GM19035 (cell line): Measurements from ENCODE around the gene DDC.
"Not testable (repeated sequence)": the region's sequence is repeated elsewhere in the genome, so short reads cannot be mapped to it uniquely, and the experiment has no call there.

Experiments
- ATAC-seq: cut with Tn5 transposase; IDR thresholded peaks from one replicate; pipeline ENCODE4 v1.9.1; 2021; ENCODE audit not compliant: unreplicated experiment

DDC gene

GRCh38 chr7:50556247-50556991 is 8.8 kb downstream of the DDC start:
- ATAC-seq = no peak

DNA sequence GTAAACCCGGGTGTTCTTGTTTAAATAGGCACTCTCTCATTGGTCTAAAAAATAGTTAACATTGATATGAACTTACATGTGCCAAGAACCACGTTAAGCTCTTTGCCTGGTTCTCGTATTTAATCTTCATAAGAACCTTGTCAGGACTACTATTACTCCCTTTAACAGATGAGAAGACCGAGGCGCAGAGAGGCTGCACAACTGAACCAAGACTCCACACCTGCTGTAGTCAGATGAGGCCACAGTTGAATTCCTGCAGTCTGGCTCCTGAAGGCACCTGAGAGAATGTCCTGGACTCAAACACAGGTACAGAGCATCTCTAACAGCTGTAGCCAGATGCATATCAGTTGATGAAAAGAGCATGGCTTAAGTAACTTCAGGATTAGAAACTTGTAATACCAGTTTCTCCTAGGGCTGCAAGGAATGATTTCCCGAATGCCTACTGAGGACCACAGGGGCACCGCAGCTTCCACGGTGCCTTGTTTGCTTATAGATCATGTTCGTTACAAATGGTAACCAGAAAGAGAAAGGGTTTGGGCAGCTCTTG is 9.5 kb downstream of the DDC start:
- no peak for ATAC-seq

- ATAC-seq = no peak
These were observed 10.5 kb downstream of the DDC start for GRCh38 chr7:50554431-50555322.

GRCh38 chr7:50553973-50554372 is 11.2 kb downstream of the DDC start:
- no peak for ATAC-seq

DNA sequence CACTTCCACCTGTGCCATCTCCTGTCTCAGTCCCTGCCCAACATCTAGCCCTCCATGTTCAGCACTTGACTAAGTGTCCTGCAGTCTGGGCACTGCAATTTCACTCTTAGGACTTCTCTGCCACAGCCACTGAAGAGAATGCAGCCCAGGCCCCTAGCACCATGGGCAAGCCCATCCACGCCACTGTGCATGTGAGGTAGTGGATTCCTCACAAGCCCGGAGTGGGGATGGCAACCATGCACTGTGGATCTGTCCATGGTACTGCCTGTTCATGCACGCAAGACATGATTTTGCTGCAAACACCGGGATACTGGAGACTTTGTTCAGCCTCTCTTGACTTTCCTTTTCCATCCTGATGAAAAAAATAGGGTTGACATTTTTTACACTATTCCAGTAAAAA is 12.3 kb downstream of the DDC start:
- ATAC-seq = no peak

GRCh38 chr7:50552139-50552538 is 13.1 kb downstream of the DDC start:
- ATAC-seq = no peak

DNA sequence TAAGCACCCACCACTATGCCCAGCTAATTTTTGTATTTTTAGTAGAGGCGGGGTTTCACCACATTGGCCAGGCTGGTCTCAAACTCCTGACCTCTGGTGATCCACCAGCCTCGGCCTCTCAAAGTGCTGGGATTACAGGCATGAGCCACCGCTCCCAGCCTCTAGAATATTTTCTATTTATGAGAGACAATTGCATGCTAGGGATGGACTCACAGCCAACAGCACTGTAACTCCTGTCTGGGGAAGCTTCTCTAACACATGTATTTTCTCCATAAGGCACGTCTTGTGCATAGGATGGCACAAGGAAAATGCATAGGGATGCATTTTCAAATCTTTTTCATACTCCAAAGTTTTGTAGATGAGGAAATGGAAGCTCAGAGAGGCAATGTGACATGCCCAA is 19.6 kb downstream of the DDC start:
- not testable (repeated sequence) for ATAC-seq

DNA sequence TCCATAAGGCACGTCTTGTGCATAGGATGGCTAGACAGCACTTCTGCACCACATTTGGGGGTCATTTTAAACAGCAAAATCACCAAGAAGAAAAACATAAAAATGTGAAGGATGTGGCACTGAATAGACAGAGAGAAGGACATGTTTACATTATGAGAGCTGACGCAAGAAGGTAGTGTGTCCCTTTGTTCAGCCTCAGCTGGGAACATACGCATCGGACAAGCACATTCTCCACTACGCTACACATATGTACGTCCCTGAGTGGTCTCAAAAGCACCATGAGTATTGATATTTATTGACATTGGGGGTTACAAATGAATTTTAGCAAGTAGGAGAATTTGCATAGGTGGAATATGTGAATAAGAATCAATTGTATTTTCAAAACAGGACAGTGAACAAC is 20.2 kb downstream of the DDC start:
- ATAC-seq = no peak

DNA sequence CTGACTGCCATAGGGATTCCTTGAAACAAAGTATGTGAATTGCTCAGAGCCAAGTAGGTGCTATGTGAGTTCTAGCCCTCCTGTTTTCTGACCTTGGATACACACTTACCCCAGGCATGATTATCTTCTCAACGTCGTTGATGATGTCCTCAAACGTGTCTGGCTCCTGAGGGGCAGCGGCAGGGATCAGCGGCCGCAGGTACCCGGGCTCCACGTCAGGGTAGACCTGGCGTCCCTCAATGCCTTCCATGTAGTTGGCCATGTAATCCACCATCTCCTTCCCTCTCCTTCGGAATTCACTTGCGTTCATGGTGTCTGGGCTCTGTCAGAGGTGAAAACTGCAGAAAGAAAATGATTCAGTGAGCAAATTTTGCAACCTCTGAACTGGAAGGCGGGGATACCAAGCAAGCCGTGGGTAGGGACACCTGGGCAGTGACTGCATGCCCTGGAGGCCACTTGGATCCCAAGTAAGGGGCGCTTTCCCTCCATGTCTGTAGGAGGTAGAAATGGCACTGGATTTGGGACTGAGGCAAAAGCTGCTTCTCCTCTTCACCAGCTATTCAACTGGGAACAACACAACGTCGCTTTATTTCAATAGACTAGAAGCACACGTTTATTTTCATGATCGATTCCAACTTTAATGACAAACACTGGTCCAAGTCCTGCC is 21.3 kb downstream of the DDC start:
- ATAC-seq = no peak

DNA sequence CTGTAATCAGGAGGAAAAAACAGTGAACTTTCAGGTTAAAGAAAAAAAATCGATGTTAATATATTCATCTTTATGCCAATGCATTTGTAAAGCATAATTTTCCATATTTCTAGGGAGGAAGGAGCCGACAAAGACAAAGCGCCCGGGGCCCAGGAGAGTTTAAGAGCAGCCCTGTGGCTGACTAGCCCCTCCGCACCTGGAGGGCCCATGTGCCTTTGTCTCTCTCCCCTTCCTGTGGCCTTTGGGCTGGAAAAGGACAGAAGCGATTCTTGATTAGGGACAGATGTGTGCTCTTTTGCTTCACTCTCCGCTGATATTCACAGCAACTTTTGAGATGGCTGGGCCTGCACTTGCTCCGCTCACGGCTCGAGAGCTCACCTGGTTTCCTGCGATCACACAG is 23.1 kb downstream of the DDC start:
- no peak for ATAC-seq

DNA sequence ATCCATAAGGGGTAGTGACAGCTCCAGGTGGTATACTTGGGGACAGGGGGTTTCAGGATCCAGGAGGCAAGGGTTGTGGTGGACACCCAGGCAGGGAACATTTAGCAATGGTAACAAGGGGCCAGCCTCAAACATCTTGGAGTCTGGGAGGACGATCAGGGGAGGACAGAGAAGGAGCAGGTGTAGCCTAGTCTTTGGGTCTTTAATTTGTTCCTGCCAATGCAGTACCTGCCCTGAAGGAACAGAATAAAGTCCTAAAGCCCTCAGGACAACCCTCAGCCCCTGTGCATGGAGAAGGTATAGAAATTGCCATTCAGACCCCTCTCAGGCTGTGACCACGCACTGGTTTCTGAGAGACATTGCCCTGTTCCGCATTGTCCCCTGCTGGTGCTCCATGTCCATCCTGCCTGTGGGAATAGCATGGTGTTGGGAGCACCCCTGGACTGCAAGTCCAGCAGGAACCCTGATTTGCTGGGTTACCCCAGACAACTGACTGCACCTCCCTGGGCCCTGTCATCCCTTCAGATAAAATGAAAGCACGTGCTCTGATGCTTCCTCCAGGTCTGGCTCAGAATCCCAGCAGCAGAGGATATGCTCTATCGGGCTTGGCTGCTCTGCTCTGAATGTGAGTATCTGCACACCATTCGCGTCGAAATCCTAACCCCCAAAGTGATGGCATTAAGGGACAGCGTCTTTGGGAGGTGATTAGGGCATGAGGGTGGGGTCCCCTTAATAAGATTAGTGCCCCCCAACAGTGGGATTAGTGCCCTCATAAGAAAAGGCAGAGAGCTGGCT is 24.2 kb downstream of the DDC start:
- ATAC-seq = no peak

- no peak for ATAC-seq
These were observed 25.5 kb downstream of the DDC start for GRCh38 chr7:50539725-50540124.

GRCh38 chr7:50538478-50538877 is 26.7 kb downstream of the DDC start:
- no peak for ATAC-seq

- no peak for ATAC-seq
These were observed 27.8 kb downstream of the DDC start for GRCh38 chr7:50537417-50537816.

GRCh38 chr7:50535291-50535711 is 29.9 kb downstream of the DDC start:
- not testable (repeated sequence) for ATAC-seq

DNA sequence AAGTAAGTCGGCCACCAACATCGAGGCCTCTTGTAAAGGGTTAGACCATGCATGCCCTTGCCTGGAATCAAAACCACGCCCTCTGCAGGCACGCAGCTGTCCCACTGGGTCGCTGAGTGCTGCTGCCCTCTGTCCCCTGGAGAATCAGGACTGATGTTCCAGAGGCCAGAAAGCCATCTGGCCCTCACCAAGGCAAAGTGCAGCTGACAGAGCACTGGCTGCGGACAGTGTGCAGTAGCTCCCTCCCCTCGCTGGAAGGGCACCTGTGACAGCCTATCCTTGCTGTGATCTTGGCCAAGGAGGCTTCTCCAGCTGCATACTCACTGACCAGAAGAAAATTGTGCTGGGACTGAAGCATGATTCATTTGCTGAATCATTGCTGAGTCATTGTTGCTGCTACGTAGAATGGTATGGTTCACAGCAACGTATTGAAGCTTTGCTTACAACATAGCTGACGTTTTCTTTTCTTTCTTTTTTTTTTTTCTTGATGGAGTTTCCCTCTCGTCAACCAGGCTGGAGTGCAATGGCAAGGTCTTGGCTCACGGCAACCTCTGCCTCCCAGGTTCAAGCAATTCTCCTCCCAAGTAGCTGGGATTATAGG is 30.4 kb downstream of the DDC start:
- no peak for ATAC-seq

DNA sequence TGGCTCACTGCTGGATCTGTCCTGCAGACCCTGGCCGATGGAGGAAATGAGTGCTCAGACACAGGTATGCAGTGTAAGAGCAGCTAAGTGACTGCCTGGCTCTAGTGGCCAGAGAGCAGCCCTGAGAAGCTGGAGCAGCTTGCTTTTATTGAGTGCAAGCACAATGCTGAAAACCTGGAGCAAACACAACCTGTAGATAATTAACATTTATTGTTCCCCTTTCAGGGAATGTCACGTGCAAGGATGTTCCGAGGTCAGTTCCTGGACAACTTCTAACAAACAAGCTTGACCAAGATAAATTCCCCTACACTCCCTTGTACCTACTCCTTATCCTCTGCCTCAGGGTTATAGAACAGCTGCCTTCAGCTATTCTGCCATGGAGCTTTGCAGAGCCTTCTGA is 31.3 kb downstream of the DDC start:
- ATAC-seq = no peak

DNA sequence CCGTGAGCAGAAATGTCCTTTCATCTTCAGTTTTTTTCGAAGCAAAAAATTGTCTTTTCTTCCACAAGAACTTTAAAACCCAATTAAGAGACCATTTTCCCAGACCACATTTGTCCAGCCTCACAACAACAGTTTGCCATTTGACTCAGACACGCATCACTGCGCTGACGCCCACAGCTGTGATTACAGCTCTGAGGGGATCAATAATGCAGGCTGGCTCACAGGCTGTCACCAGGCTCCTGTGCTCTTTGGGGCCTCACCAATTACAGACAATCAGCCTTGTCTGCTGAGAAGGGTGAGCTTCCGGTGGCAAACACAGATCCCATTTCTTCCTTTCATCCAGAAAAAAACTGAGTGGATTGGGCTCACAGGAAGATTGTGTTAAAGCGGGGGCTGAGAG is 33.3 kb downstream of the DDC start:
- ATAC-seq = no peak

GRCh38 chr7:50531401-50531911 is 33.7 kb downstream of the DDC start:
- ATAC-seq = no peak

GRCh38 chr7:50530766-50531165 is 34.4 kb downstream of the DDC start:
- ATAC-seq = no peak
